Ovary (tissue), 9 donors: Measurements from ENCODE around the gene DOCK10. TPM values are rescaled to one million over a fixed set of nuclear protein-coding genes. Genes with fewer than 3 reads are reported as not detected.

Experiments used
- DNase-seq, 5 donors: peaks; one replicate each; pipeline ENCODE4 v3.0.0-alpha.2; 2019 to 2020
- H3K27ac ChIP-seq, 2 donors: fragments of 200-600 bp; one replicate each; pipeline versions ENCODE4 v1.5.1 to v1.8.0; 2019 to 2022
- H3K27me3 ChIP-seq: fragments of 200-600 bp; one replicate; pipeline ENCODE4 v1.8.0; 2022
- H3K36me3 ChIP-seq: fragments of 200-600 bp; sonication (generic); one replicate; pipeline ENCODE4 v1.5.1; 2019
- H3K4me1 ChIP-seq: one replicate; pipeline ENCODE4 v1.8.1; 2013; ENCODE audit warnings: mild to moderate bottlenecking, moderate library complexity; ENCODE audit not compliant: insufficient read depth
- H3K4me3 ChIP-seq: fragments of 200-600 bp; sonication (generic); one replicate; pipeline ENCODE4 v1.5.1; 2017
- H3K9me3 ChIP-seq, 2 donors: fragments of 200-600 bp in 1 of 2; sonication (generic) in 1 of 2; one replicate each; pipeline versions ENCODE4 v1.5.1 to v1.8.1; 2013 to 2019; ENCODE audit warnings: mild to moderate bottlenecking in 1 of 2, moderate library complexity in 1 of 2
- CTCF ChIP-seq, 3 donors: fragments of 450-650 bp in 2 of 3; fragments of 200-600 bp in 1 of 3; IDR thresholded peaks; one replicate each; pipeline versions ENCODE4 v1.5.1 to v1.8.0; 2016 to 2022; ENCODE audit warnings: antibody characterized with exemption in 3 of 3, mild to moderate bottlenecking in 1 of 3
- EP300 ChIP-seq: sonication (generic); formaldehyde crosslinking; IDR thresholded peaks from one replicate; pipeline ENCODE4 v1.6.1; 2017; ENCODE audit warnings: antibody characterized with exemption
- POLR2A ChIP-seq: fragments of 450-650 bp; IDR thresholded peaks from one replicate; pipeline ENCODE4 v1.6.1; 2017; ENCODE audit warnings: antibody characterized with exemption, mild to moderate bottlenecking, moderate library complexity
- WGBS, 3 donors: extraction: QIAGEN DNeasy Blood & Tissue Kit in 1 of 3; methylation state at CpG; one replicate each; pipeline versions ENCODE4 v1.1.5 to v1.1.7; 2013 to 2017; 5-methylcytosine and 5-hydroxymethylcytosine counted together
- intact Hi-C, 4 donors: fragments of 100-400 bp; cut with DNase I; formaldehyde crosslinking; loops; one replicate each; pipeline versions ENCODE4 v1.11.0 to v1.15.1; 2022 to 2023
- polyA plus RNA-seq, 2 donors: library from polyadenylated mRNA; stranded (reverse); fragments of 200-250 nt in 1 of 2; fragments of 350-450 nt in 1 of 2; fragmentation: Illumina TruSeq in 1 of 2; extraction: RNeasy Lipid Tissue Mini Kit (QIAGEN cat#74804) in 1 of 2; gene quantifications; one replicate each; pipeline ENCODE4 v1.2.3, GENCODE V29; 2013 to 2014
- total RNA-seq, 7 donors: library from RNA; depleted of rRNA in 2 of 7; stranded (reverse); fragments of >200 nt in 2 of 7; fragmentation: NEBNext Ultra II Directional in 3 of 7; extraction: Animal tissue kit (Norgen Biotek cat#: 25700) in 3 of 7; gene quantifications; one replicate each; pipeline versions ENCODE4 v1.1.0 to v1.2.4, GENCODE V29; 2016 to 2023
- donor health status: DM: no; HTN: no; CAD: no; lungs with moderate emphysema.
- donor health status: DM: no; HTN: no; CAD: no.
- donor health status: Bipolar disorder and iron deficiency.
- donor health status: DM: yes; HTN: yes; CAD: no.
- donor health status: DM: no; HTN: no; CAD: no.
- donor health status: DM: yes; HTN: yes; CAD: no.

DOCK10 gene
- total and polyA plus RNA-seq, 9 donors: 15.3 to 42.5 (median 31.2) TPM

GRCh38 chr2:224984637-224985036 is 57.6 kb downstream of the DOCK10 start:
- H3K36me3 ChIP-seq: no peaks in the 10 kb centered on the region
- no peak overlapping the region for H3K27ac ChIP-seq
- intact Hi-C loops: no loop called here
- H3K9me3 ChIP-seq: no peaks in the 10 kb centered on the region
- TF ChIP-seq POLR2A (no peak), CTCF (IDR thresholded peaks at IDR 0.05) (no peak), EP300 (no peak)
- 80 to 87% (median 86%) methylated on average over 5 of the region's 5 CpGs for WGBS, 3 donors
- DNase-seq: no peak
- peaks cover 3% of the 10 kb centered on the region for H3K4me1 ChIP-seq
- no peaks in the 10 kb centered on the region for H3K27me3 ChIP-seq
- H3K4me3 ChIP-seq: no peak overlapping the region

GRCh38 chr2:224983712-224984554 is 58.3 kb downstream of the DOCK10 start:
- no peak for TF ChIP-seq EP300
- TF ChIP-seq POLR2A: no peak
- no peak for TF ChIP-seq CTCF (IDR thresholded peaks at IDR 0.05)
- intact Hi-C loops: no loop called here
- Histone ChIP-seq H3K27ac (peak overlapping the region in 1 of 2 donors; percentile 35), H3K36me3 (no peaks in the 10 kb centered on the region), H3K9me3 (no peaks in the 10 kb centered on the region), H3K4me3 (peak overlapping the region; percentile 30), H3K4me1 (peaks cover 3% of the 10 kb centered on the region), H3K27me3 (no peaks in the 10 kb centered on the region)
- whole genome bisulfite sequencing, 3 donors: 20 to 41% (median 37%) methylated on average over 11 of the region's 11 CpGs
- DNase-seq: no peak

DNA sequence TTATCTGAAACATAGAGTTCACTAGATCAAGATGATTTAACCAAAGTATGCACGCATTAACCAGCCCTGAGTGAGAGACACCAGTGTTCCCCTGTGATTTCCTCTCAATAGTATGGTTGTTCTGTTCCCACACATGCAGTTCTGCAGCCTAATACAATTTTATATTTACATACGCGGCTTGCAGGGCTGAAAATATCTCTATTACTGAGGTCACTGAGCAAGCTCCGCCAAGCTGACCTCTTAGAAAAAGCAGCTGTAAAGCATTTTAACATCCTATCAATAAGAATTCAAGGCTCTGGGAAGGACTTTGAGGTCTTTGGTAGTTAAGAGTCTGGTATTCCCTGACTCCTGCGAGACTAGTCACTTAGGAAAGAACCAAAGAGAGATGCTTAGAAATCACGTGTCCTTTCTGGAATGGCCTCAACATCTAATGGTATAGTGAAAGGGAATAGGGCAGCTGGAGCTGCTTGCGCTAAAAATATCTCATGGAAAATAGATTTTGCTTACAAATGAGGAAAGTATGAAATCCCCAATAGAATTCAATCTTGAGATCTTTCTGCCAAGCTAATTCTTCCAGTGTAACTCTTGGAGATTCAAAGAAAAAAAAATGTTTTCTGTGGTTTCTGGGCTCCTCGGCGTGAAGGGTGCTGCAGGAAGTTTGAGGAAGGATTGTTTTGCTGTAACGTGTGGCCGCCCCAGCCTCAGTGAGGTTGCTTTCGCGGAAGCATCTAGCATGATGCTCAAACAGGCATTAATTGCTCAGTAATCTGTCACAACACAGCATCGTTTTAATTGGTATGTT is 59.2 kb downstream of the DOCK10 start:
- 4 to 9% (median 7%) methylated on average over 14 of the region's 14 CpGs for WGBS, 3 donors
- H3K27ac ChIP-seq: peak overlapping the region in 1 of 2 donors; percentile 35
- intact Hi-C loops: no loop called here
- H3K27me3 ChIP-seq: no peaks in the 10 kb centered on the region
- no peak for DNase-seq
- TF ChIP-seq CTCF (IDR thresholded peaks at IDR 0.05): no peak
- no peak for TF ChIP-seq EP300
- no peaks in the 10 kb centered on the region for H3K36me3 ChIP-seq
- H3K4me3 ChIP-seq: peak overlapping the region; percentile 30
- H3K4me1 ChIP-seq: peaks cover 3% of the 10 kb centered on the region
- no peaks in the 10 kb centered on the region for H3K9me3 ChIP-seq

DNA sequence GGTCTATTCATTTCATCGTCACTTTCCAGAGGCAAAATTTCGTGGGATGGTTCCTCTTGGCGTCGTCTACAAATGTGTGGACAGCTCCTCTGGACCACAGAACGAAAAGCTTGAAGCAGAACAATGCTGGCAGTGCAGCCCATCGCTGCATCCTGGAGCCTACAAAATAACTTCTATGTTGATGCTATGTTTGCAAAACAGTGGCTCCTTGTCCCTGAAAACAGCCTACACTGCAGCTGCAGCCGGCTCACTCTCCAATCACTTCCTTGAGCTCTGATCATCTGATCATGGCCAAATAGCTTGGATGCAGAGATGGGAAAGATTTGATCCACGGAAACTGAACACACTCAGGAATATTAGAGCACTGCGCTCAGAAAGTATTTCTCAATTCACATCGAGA is 60.0 kb downstream of the DOCK10 start:
- intact Hi-C loops: no loop called here
- no peaks in the 10 kb centered on the region for H3K9me3 ChIP-seq
- H3K27me3 ChIP-seq: no peaks in the 10 kb centered on the region
- no peak for DNase-seq
- H3K4me1 ChIP-seq: peaks cover 3% of the 10 kb centered on the region
- no peak overlapping the region for H3K27ac ChIP-seq
- TF ChIP-seq EP300 (no peak), CTCF (IDR thresholded peaks at IDR 0.05) (no peak), POLR2A (no peak)
- H3K36me3 ChIP-seq: no peaks in the 10 kb centered on the region
- no peak overlapping the region for H3K4me3 ChIP-seq
- 13 to 34% (median 21%) methylated on average over 10 of the region's 10 CpGs for WGBS, 3 donors
